ENCODE results near the gene ATM. TPM values are rescaled to one million over a fixed set of nuclear protein-coding genes. Genes with fewer than 3 reads are reported as not detected.

ATM gene
- total and polyA plus RNA-seq, 10 of the 15 experiments (the other 5 are each of a cell fraction or from before 2014, with no cell fraction given), result 10.0 to 91.5 (median 40.2) TPM

DNA sequence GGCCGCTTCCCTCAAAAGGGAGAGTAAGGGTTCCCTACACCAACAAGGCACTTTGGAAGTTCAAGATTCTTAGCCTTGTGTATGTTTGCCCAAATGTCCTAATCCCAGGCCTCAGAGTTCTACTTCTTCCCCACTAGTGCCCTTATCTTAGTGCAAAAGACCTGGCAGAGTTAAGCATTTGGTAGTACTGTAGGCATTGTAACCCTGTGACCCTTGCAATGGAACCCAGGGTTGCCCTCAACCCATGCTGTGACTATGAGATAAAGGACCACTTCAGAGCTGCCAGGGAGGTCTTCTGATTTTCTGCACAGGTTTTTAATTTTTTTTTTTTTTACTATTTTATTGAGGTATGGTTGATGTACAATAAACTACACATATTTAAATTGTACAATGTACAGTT, 179.4 kb downstream of the ATM start:
- ChIA-PET POLR2A (no interaction called here), SMC1A (ENCODE audit: uncharacterized antibody, unreplicated experiment) (no interaction called here), RAD21 (ENCODE audit: unreplicated experiment) (no interaction called here), CTCF (interaction anchor here (0.6 to 1.2 kb wide), 2 partner anchors 41 to 308 kb away, joined by 3 read pairs; no protein-coding TSS in a partner anchor)
- no peak for DNase-seq (ENCODE audit: low read depth, low spot score)
- in situ Hi-C loops (cut with MboI) (no loop called here), intact Hi-C loops (cut with micrococcal nuclease; ENCODE audit: unreplicated experiment) (no loop called here)
- H3K79me2 ChIP-seq (ENCODE audit: control insufficient read depth, insufficient read depth, low read length), result no peaks in the 10 kb centered on the region
- H4K20me1 ChIP-seq (ENCODE audit: control insufficient read depth, insufficient read depth), result no peaks in the 10 kb centered on the region
- 93% methylated on average over 1 of the region's 1 CpG for WGBS (ENCODE audit: insufficient coverage, insufficient replicate concordance, low lambda C conversion rate, missing lambda C conversion rate)
- H3K27ac ChIP-seq (ENCODE audit: control insufficient read depth, insufficient read depth), result no peak overlapping the region
- ATAC-seq, result no peak
- no TSS peak for BruUV-seq (replicated peaks)
- H3K4me3 ChIP-seq, result no peak overlapping the region
- no peaks in the 10 kb centered on the region for H3K36me3 ChIP-seq (ENCODE audit: control insufficient read depth in 2 of 2, insufficient read depth in 2 of 2, low read length in 1 of 2)
- H2AFZ ChIP-seq (ENCODE audit: control insufficient read depth, low read depth, low read length), result no peak overlapping the region
- no peak for TF ChIP-seq DPF2 (IDR thresholded peaks at IDR 0.05)
- no peak for TF ChIP-seq BRCA1 (IDR thresholded peaks at IDR 0.05; ENCODE audit: low read depth, low read length)
- no peak for TF ChIP-seq NRF1 (conservative IDR thresholded peaks at IDR 0.05; ENCODE audit: low read depth, low read length)
- no peak for TF ChIP-seq ASH2L (IDR thresholded peaks at IDR 0.05; ENCODE audit: borderline replicate concordance, low read depth)
- no peak for TF ChIP-seq ZNF274 (IDR thresholded peaks at IDR 0.05; ENCODE audit: insufficient read depth, insufficient read length)
- no peak for TF ChIP-seq POLR2AphosphoS2 (IDR thresholded peaks at IDR 0.05; ENCODE audit: low read depth, low read length)
- no peak for TF ChIP-seq EZH2 (IDR thresholded peaks at IDR 0.05; ENCODE audit: borderline replicate concordance, control insufficient read depth, low read depth, low read length)
- no peak for TF ChIP-seq EGR1 (IDR thresholded peaks at IDR 0.05; ENCODE audit: borderline replicate concordance in 1 of 2, low read depth in 2 of 2, low read length in 2 of 2)
- no peak for TF ChIP-seq WRNIP1 (IDR thresholded peaks at IDR 0.05; ENCODE audit: borderline replicate concordance, low read depth, low read length)
- TF ChIP-seq BHLHE40 (IDR thresholded peaks at IDR 0.05; ENCODE audit: borderline replicate concordance in 1 of 2, low read depth in 2 of 2, low read length in 1 of 2), result no peak
- H3K4me2 ChIP-seq (ENCODE audit: control insufficient read depth, insufficient read depth), result no peak overlapping the region
- no peaks in the 10 kb centered on the region for H3K4me1 ChIP-seq (ENCODE audit: control insufficient read depth, insufficient read depth, low read length)
- no peak overlapping the region for H3K9ac ChIP-seq (ENCODE audit: control insufficient read depth, insufficient read depth, low read length)
- H3K9me3 ChIP-seq (replicated peaks; ENCODE audit: control insufficient read depth, insufficient read depth, low read length), result no peaks in the 10 kb centered on the region
- FAIRE-seq, result no peak
- H3K27me3 ChIP-seq (replicated peaks in 1 of 2; ENCODE audit: control insufficient read depth in 2 of 2, insufficient read depth in 2 of 2, low read length in 1 of 2), result no peaks in the 10 kb centered on the region

Data from GM12878 (cell line).